ENCODE measurements around the gene POLE2.

DNA sequence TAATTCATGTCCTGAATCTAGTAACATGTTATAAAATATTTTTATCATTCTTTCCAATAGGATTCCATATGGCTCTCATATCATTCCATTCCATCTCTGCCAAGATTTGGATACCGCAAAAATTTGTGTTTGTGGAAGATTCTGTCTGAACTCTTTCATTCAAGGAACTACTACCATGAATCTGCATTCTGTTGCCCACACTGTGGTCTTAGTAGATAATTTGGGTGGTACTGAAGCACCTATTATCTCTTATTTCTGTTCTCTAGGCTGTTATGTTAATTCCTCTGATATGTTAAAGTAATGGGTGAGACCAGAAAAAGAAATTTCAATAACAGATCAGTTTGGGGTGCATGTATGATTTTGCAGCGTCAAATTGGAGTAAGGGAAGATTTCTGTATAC lies 73.8 kb downstream of the POLE2 start:
- no peak for TF ChIP-seq POLR2AphosphoS5 (IDR thresholded peaks at IDR 0.05; ENCODE audit: low read depth, low read length)
- TF ChIP-seq, protein P1, sequence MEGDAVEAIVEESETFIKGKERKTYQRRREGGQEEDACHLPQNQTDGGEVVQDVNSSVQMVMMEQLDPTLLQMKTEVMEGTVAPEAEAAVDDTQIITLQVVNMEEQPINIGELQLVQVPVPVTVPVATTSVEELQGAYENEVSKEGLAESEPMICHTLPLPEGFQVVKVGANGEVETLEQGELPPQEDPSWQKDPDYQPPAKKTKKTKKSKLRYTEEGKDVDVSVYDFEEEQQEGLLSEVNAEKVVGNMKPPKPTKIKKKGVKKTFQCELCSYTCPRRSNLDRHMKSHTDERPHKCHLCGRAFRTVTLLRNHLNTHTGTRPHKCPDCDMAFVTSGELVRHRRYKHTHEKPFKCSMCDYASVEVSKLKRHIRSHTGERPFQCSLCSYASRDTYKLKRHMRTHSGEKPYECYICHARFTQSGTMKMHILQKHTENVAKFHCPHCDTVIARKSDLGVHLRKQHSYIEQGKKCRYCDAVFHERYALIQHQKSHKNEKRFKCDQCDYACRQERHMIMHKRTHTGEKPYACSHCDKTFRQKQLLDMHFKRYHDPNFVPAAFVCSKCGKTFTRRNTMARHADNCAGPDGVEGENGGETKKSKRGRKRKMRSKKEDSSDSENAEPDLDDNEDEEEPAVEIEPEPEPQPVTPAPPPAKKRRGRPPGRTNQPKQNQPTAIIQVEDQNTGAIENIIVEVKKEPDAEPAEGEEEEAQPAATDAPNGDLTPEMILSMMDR (IDR thresholded peaks at IDR 0.05): no peak

Measured in Panc1 (cell line).